Body of pancreas (tissue), 4 donors: ENCODE data around the gene CCDC39. TPM values are rescaled to one million over a fixed set of nuclear protein-coding genes. Genes with fewer than 3 reads are reported as not detected.
A peak's percentile ranks its signal among the peaks of the same experiment; 100 is the strongest.

Source experiments
- ATAC-seq: fragments of 150-250 bp; one replicate; pipeline ENCODE4 v1.9.1; 2016
- DNase-seq, 4 donors: peaks; one replicate each; pipeline ENCODE4 v3.0.0-alpha.2; 2019
- H3K27ac ChIP-seq, 4 donors: fragments of 200-600 bp; sonication (generic); 1 replicate in 3 of 4; 2 replicates in 1 of 4; pipeline versions ENCODE4 v1.5.1 to v1.6.1; 2016 to 2019; ENCODE audit warnings: mild to moderate bottlenecking in 1 of 4, mixed read lengths in 1 of 4, moderate library complexity in 1 of 4
- H3K27me3 ChIP-seq, 2 donors: fragments of 200-600 bp; sonication (generic); one replicate each; pipeline ENCODE4 v1.6.0; 2016; ENCODE audit warnings: mild to moderate bottlenecking in 1 of 2
- H3K36me3 ChIP-seq, 2 donors: fragments of 200-600 bp; sonication (generic); replicated peaks in 1 of 2; 2 replicates each; pipeline ENCODE4 v1.5.1; 2016; ENCODE audit warnings: low read depth in 2 of 2; ENCODE audit not compliant: insufficient read depth in 1 of 2
- H3K4me1 ChIP-seq: fragments of 200-600 bp; sonication (generic); one replicate; pipeline ENCODE4 v1.6.0; 2016
- H3K4me3 ChIP-seq, 2 donors: fragments of 200-600 bp; sonication (generic); 1 replicate in 1 of 2; 2 replicates in 1 of 2; pipeline ENCODE4 v1.5.1; 2016 to 2019
- H3K9me3 ChIP-seq, 3 donors: fragments of 200-600 bp; sonication (generic); 1 replicate in 2 of 3; 2 replicates in 1 of 3; pipeline ENCODE4 v1.5.1; 2016
- POLR2A ChIP-seq, 3 donors: fragments of 450-650 bp; IDR thresholded peaks; one replicate each; pipeline ENCODE4 v1.6.1; 2016; ENCODE audit warnings: antibody characterized with exemption in 3 of 3, mild to moderate bottlenecking in 2 of 3
- WGBS, 2 donors: methylation state at CpG; one replicate each; pipeline ENCODE4 v1.1.5; 2017; 5-methylcytosine and 5-hydroxymethylcytosine counted together
- intact Hi-C: fragments of 100-400 bp; cut with DNase I; formaldehyde crosslinking; loops from one replicate; pipeline ENCODE4 v1.15.1; 2023
- total RNA-seq, 2 donors: library from RNA; depleted of rRNA; stranded (reverse); fragments of >200 nt; gene quantifications; one replicate each; pipeline ENCODE4 v1.1.0, GENCODE V29; 2016
- TF ChIP-seq, protein P1 (sequence below), 7 experiments: fragments of 450-650 bp in 4 of 7; fragments of 200-600 bp in 3 of 7; sonication (generic) in 3 of 7; IDR thresholded peaks; one replicate each; pipeline ENCODE4 v1.5.1; 2016 to 2019; ENCODE audit warnings: antibody characterized with exemption in 7 of 7

Gene CCDC39
- total RNA-seq, 2 donors from 2014 or later: 0.26 to 0.66 TPM

DNA sequence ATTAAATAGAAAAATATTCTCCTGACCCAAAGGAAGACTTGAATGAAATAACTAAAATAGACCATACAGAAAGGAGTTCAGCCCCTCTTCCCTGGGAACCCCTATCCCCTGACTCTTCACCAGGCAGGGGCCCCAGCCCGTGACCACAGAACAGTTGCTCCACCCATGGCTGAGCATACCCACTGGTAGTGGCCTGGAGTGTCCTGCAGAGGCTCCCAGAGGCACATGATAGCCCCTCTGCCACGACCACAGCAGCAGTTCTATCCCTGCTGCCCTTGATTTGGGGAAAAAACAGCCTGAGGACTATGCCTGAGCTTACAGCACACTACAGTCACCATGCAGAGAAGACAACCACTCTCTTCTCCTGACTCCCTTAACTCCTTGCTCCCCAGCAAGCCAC, 45.6 kb downstream of the CCDC39 start:
- DNase-seq: no peak
- no peaks in the 10 kb centered on the region for H3K9me3 ChIP-seq

DNA sequence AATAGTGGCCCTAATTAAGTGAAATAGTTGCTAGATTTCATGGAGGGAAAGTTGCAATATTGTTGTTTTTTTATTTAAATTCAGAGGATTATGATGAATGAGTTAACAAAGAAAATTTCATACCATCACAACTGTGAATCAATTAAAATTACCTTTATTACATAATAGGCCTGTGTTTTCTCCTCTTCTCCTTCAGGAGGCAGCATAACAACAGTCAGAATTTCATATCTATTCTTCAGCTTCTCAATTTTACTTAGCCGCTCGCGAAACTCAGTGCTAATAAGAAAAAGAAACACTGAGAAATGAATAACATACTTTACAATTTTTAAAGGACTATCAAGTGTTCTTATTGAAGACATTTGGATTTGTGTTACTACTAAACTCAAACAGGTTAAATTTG, 48.0 kb downstream of the CCDC39 start:
- Histone ChIP-seq H3K9me3 (no peaks in the 10 kb centered on the region), H3K27me3 (no peaks in the 10 kb centered on the region), H3K4me1 (no peaks in the 10 kb centered on the region), H3K36me3 (no peaks in the 10 kb centered on the region), H3K27ac (no peak overlapping the region), H3K4me3 (no peak overlapping the region)
- TF ChIP-seq, protein P1, sequence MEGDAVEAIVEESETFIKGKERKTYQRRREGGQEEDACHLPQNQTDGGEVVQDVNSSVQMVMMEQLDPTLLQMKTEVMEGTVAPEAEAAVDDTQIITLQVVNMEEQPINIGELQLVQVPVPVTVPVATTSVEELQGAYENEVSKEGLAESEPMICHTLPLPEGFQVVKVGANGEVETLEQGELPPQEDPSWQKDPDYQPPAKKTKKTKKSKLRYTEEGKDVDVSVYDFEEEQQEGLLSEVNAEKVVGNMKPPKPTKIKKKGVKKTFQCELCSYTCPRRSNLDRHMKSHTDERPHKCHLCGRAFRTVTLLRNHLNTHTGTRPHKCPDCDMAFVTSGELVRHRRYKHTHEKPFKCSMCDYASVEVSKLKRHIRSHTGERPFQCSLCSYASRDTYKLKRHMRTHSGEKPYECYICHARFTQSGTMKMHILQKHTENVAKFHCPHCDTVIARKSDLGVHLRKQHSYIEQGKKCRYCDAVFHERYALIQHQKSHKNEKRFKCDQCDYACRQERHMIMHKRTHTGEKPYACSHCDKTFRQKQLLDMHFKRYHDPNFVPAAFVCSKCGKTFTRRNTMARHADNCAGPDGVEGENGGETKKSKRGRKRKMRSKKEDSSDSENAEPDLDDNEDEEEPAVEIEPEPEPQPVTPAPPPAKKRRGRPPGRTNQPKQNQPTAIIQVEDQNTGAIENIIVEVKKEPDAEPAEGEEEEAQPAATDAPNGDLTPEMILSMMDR (IDR thresholded peaks at IDR 0.05): peak in 2 of 7 experiments; percentile 20 to 33
- no peak for TF ChIP-seq POLR2A (IDR thresholded peaks at IDR 0.05)
- ATAC-seq: no peak
- intact Hi-C loops: no loop called here
- WGBS, 2 donors: 75 to 85% methylated on average over 3 of the region's 3 CpGs
- no peak for DNase-seq

More for the DNA sequence above, 45.6 kb downstream of the CCDC39 start:
- no peak overlapping the region for H3K27ac ChIP-seq
- TF ChIP-seq, protein P1 (IDR thresholded peaks at IDR 0.05): no peak
- no peak for TF ChIP-seq POLR2A (IDR thresholded peaks at IDR 0.05)
- ATAC-seq: no peak
- no peaks in the 10 kb centered on the region for H3K36me3 ChIP-seq
- intact Hi-C loops: no loop called here
- no peak overlapping the region for H3K4me3 ChIP-seq
- 33 to 38% methylated on average over 2 of the region's 2 CpGs for WGBS, 2 donors
- no peaks in the 10 kb centered on the region for H3K27me3 ChIP-seq
- H3K4me1 ChIP-seq: no peaks in the 10 kb centered on the region

DNA sequence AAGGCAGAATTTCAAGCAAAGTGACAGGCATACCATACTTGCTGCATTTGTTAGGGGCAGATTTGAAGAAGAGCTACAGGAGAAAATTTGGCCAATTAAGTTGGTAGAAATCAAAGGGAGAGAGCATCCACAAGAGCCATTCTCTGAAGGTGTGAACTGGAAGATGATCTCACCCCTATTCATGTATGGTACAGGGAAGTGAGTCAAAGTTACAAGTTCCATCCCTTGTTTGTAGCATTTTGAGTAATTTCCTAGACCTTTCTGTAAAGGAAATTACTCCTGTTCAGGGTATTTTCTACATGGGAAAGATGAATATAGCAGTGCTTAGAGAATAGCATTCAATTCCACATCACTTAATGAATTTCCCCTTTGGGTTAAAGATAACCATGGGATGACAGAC, 48.9 kb downstream of the CCDC39 start:
- DNase-seq: no peak
- Histone ChIP-seq H3K4me1 (no peaks in the 10 kb centered on the region), H3K27ac (no peak overlapping the region), H3K9me3 (no peaks in the 10 kb centered on the region), H3K36me3 (no peaks in the 10 kb centered on the region), H3K27me3 (no peaks in the 10 kb centered on the region), H3K4me3 (no peak overlapping the region)
- TF ChIP-seq, protein P1 (IDR thresholded peaks at IDR 0.05): no peak
- TF ChIP-seq POLR2A (IDR thresholded peaks at IDR 0.05): no peak
- ATAC-seq: no peak
- intact Hi-C loops: no loop called here

DNA sequence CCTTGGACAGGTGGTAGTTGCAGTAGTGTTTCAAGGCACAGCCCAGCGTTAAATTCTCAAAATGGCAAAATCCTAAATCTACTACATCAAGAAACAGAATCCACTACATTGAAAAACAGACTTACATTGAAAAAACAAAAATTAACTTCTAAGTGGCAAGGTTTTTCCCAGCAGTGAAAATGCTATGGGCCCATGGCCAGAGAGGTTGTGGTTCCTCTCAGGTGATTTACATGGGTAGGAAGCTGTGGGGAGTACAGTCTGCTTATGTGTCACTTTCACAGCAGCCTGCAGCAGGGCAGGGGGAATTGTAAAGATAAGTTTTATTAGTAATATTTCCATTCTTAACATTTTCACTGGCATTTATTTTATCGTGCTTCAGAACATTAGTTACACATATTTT, 52.4 kb downstream of the CCDC39 start:
- Histone ChIP-seq H3K27me3 (no peaks in the 10 kb centered on the region), H3K9me3 (no peaks in the 10 kb centered on the region), H3K4me1 (no peaks in the 10 kb centered on the region), H3K4me3 (no peak overlapping the region), H3K36me3 (no peaks in the 10 kb centered on the region), H3K27ac (no peak overlapping the region)
- WGBS, 2 donors: 80 to 82% methylated on average over 2 of the region's 2 CpGs
- ATAC-seq: no peak
- no peak for DNase-seq
- TF ChIP-seq POLR2A (IDR thresholded peaks at IDR 0.05): no peak
- TF ChIP-seq, protein P1 (IDR thresholded peaks at IDR 0.05): no peak
- intact Hi-C loops: no loop called here

DNA sequence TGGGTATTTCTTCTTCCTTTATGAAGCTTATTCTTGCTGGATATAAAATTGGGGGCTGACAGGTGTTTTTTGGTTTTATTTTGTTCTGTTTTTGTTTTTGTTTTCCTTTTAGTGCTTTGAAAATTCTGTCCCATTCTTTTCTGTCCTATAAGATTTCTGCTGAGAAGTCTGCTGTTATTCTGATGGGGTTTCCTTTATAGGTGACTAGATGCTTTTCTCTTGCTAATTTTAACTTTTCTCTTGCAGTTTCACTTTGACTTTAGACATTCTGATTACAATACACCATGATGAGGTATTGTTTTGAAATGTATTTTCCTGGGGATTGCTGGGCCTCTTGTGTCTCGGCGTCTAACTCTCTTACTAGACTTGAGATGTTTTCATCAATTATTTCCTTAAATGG, 54.6 kb downstream of the CCDC39 start:
- WGBS, 2 donors: 96 to 97% methylated on average over 2 of the region's 2 CpGs
- ATAC-seq: no peak

More for the DNA sequence above, 54.6 kb downstream of the CCDC39 start:
- Histone ChIP-seq H3K9me3 (no peaks in the 10 kb centered on the region), H3K4me3 (no peak overlapping the region), H3K36me3 (no peaks in the 10 kb centered on the region), H3K4me1 (no peaks in the 10 kb centered on the region), H3K27ac (no peak overlapping the region), H3K27me3 (no peaks in the 10 kb centered on the region)
- DNase-seq: no peak
- intact Hi-C loops: no loop called here
- TF ChIP-seq, protein P1 (IDR thresholded peaks at IDR 0.05): no peak
- no peak for TF ChIP-seq POLR2A (IDR thresholded peaks at IDR 0.05)
